HTERT RPE-1 (cell line): ENCODE measurements around the gene CCL19.

Experiments
- in situ Hi-C: fragments of 300-500 bp; cut with MboI; formaldehyde crosslinking; loops from 4 replicates; pipeline ENCODE4 v1.14.3; 2020; ENCODE audit warnings: low sequenced_read_pairs

CCL19 gene

DNA sequence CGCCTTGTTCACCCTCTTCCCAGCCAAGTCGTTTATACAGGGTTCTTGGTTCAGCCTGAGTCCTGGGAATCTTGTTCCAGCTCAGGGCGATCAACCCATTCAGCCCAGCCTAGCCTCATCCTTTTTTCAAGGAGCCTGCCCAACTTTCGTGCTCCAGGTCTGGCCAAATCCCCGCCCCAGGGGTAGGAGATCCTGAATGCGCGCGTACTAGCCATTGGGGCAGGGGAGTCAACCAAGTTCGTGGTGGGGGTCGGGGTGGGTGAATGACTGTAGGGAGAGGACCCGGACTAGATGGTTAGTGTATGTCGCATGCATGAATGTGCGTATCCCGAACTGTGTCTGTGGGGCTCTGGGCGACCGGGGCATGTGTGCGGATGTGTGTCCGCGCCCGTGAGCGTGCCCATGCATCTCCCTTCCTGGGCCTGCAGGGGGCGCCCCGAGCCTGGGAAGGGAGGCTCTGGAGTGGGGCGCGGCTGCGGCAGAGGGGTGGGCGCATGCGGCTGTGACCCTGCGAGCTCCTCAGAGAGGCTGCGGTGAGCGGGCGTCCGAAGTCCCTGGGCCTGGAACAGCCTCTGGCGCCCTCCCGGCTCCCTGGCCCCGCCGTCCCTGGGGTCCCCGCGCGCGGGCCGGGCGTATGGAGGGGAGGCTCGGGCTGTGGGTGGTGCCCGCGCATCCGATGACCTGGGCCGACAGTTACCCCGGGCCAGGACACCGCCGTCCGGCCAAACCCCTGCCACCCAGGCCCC lies 10.1 kb upstream of the CCL19 start:
- in situ Hi-C loops, result no loop called here

DNA sequence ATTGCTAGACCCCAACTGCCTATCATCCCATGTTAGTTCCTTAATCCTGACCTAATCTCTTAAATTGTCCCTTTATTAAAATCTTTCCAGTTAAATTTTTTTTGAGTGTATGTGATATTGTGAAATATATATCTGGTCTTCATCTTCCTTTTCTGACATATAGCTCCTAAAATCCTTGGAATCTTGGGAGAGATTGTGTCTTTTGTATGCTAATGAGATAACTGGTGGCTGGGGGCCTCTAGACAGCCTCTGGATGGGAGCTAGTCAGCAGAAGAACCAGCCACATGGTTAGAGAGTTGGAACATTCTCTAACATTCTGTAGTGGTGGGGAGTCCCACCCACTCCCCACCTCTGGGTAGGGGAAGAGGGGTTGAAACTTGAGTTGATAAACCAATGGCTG lies 3.7 kb upstream of the CCL19 start:
- in situ Hi-C loops, result no loop called here

DNA sequence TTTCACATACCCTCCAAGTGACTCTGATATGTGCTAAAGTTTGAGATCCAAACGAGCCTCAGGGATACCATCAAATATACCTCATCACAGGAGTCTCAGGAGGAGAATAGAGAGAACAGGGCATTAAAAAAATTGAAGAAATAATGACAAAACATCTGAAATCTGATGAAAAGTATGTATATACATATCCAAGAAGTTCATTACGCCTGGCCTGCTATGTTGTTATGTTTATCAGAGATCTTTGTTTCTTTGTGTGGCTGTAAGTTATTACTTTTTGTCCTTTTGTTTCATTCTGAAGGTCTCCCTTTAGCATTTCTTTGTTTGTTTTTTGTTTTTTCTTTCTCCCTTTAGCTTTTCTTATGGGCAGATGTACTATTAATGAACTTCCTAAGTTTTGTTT lies 2.5 kb upstream of the CCL19 start:
- in situ Hi-C loops, result no loop called here

- in situ Hi-C loops, result no loop called here
Measured at GRCh38 chr9:34691936-34692315, 850 bp upstream of the CCL19 start.

- in situ Hi-C loops, result no loop called here
Measured at GRCh38 chr9:34689512-34689911, 1.6 kb downstream of the CCL19 start.

GRCh38 chr9:34689116-34689470 lies 2.0 kb downstream of the CCL19 start:
- in situ Hi-C loops, result no loop called here

GRCh38 chr9:34688329-34689115 lies 2.6 kb downstream of the CCL19 start:
- in situ Hi-C loops, result no loop called here

DNA sequence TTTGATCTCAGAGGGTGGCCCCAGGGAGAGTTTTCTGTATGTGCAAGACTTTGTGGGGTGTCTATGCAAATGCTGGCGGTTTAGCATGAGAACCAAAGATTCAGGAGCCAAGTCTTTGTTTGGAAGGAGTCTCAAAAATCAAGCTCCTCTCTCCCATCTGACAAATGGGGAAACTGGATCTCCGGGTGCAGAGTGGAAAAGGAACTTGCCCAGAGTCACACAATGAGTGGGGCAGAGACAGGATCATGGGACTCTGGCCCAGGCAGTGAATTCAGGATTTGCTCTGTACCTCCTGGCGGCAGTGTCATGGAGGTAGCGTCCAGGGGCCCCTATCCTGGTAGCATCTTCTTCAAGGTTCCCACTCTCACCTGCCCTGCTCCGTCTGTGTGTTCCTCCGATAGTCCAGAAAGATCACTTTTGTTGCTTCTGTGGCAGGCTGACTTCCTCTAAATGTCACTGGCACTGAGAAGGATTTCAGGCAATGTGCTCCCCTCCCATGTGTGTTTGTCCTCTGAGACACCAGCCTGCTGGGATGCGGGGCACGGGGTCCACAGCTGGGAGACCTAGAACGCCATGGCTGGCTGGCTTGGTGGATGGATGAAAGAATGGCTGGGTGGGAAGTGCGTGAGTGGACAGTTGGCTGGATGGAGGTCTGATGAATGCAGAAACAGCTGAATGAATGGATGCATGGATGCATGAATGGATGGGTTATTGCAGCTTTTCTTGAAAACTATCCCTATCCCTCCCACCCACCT lies 3.6 kb downstream of the CCL19 start:
- in situ Hi-C loops, result no loop called here

- in situ Hi-C loops, result no loop called here
Measured at GRCh38 chr9:34686732-34687131, 4.3 kb downstream of the CCL19 start.

DNA sequence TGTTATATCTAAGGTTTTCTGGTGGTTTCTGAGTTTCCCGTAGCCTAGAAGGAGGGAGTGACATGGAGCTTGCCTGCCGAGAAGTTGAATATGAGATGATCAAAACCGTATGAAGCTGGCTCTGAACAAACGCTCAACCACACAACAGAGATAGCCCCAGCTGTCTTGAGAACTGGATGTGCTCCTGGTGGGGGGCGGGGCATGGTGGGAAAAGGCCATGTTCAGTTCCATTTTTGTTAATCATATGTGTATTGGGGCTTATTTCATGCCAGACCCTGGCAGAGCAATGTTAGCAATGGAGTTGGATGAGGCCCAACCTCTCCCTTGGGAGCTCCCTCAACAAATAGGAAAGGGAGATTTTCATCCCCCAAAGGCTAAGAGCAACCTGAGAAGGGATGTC lies 4.8 kb downstream of the CCL19 start:
- in situ Hi-C loops, result no loop called here

DNA sequence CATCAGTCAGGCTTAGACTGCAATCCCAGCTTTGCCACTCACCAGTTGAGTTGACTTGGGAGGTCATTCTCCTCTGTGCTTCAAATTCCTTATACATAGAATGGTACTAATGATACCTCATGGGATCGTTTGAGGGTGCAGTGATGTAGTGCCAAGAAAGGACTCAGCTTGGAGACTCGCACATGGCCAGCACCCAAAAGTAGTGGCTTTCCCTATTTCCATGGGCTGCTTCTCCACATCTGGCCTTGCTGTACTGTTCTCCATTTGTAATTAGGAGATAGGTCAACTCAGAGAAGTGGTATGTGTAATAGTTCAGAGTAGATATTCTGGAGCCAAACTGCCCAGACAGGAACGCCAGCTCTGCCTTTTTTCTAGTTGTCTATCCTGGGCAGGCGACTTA lies 5.5 kb downstream of the CCL19 start:
- in situ Hi-C loops, result no loop called here

DNA sequence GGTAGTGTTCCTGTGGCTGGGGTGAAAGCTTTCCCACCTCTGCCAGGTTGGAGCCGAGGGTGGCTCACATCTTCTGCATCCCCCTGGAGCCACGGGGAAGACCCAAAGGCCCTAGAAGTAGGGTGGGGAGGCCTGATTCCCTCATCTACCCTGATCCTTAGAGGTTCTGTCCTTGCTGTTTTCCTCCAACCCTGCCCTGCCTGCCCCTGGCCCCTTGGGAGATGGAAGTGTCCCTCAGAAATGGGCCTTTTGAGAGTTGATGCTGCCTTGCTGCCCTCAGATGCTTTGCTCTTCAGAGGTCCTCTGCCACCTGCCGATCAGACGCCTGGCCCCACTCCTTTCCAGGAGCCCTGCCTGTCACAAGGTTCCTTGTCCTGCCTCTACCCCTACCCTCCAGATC lies 6.3 kb downstream of the CCL19 start:
- in situ Hi-C loops, result no loop called here

DNA sequence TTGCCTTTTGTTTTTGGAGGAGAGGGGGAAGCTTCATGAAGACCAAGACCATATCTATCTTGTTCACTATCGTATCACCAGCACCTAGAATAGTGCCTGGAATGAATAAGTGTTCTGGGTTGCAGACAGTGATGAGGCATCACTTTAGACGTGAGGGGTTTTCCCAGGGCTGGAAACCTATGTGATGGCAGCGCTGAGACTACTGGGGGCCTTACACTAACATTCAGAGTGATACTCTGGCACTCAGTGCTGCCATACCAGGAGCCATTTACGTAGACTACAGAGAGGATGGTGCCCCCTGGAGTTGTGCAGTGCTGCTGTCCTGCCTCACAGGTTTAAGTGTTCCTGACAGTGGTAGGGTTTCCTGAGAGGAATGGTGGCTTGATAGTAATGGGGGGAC lies 6.9 kb downstream of the CCL19 start:
- in situ Hi-C loops, result no loop called here

GRCh38 chr9:34675869-34676268 lies 15.2 kb downstream of the CCL19 start:
- in situ Hi-C loops, result no loop called here

DNA sequence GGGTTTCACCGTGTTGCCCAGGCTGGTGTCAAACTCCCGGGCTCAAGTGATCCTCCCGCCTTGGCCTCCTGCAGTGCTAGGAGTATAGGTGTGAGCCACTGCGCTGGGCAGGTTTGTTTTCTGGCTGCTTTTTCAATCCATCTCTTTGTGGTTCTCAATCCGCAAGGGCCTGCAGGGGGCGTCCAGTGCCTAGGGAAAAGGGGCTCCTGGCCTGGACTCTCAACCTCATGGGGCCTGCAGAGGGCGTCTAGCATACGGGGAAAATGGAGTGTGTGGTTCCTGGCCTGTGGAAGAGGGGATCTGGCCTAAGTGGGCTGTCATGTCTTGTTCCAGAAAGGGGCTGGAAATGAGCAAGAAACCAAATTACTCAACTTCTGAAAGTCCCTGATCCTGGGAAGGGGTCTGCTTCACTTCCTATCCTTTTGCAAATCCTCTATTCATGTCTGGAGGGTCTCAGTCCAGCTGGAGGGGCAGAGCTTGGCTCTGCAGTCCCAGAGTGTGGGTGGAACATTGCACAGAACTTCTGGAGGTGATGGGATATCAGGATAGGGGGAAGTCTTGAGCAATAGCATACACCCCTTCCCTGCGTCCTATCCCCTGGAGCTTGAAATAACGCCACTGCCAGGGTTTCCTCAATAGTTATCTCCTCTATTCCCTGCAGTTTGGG lies 15.9 kb downstream of the CCL19 start:
- in situ Hi-C loops, result no loop called here

GRCh38 chr9:34674440-34674839 lies 16.6 kb downstream of the CCL19 start:
- in situ Hi-C loops, result no loop called here

DNA sequence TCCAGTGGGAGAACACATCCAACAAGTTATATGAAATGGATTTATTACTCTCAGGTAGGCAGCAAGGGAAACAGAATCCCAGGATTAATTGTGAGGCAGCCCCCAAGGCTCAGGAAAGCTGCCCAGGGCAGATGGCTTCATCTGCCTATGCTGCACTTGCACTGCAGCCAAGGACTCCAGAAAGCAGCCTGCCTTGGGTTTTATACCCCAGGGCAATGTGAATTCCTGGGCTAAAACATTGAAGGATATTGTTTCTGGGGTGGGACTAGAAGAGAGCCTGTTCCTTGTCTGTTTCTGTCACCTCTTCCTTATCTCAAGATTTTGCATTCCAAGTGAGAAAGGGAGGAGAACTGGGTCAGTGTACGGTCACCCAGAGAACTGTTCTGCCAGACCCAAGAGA lies 19.8 kb downstream of the CCL19 start:
- in situ Hi-C loops, result no loop called here

DNA sequence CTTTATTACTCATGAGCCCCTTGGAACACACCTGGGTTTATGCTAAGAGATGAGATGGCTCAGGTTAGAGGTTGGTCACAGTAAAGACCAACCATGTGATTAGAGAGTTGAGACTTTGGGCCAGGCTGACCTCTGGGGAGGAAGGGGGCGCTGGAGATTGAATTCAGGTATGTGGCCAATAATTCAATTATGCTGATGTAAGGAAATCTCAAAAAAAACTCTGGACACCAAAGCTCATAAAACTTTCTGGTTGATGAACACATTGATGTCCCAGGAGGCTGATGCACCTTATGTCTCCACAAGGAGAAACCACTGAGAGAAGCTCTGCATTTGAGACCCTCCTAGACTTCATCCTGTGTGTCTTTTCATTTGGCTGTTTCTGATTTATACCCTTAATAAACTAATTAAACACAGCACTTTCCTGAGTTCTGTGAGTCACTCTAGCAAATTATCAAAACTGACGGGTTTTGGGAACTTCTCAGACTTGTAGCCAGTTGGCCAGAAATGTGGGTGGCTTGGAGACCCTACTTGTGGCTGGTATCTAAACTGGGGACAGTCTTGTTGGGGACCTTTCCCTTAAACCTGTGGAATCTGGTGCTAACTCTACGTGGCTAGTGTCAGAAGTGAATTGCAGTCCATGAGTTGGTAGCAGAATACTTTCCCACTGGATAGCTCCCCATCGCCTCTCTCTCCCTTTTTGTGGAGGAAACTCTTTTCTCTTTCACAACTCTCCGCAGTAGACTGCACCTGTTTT lies 21.1 kb downstream of the CCL19 start:
- in situ Hi-C loops, result no loop called here

DNA sequence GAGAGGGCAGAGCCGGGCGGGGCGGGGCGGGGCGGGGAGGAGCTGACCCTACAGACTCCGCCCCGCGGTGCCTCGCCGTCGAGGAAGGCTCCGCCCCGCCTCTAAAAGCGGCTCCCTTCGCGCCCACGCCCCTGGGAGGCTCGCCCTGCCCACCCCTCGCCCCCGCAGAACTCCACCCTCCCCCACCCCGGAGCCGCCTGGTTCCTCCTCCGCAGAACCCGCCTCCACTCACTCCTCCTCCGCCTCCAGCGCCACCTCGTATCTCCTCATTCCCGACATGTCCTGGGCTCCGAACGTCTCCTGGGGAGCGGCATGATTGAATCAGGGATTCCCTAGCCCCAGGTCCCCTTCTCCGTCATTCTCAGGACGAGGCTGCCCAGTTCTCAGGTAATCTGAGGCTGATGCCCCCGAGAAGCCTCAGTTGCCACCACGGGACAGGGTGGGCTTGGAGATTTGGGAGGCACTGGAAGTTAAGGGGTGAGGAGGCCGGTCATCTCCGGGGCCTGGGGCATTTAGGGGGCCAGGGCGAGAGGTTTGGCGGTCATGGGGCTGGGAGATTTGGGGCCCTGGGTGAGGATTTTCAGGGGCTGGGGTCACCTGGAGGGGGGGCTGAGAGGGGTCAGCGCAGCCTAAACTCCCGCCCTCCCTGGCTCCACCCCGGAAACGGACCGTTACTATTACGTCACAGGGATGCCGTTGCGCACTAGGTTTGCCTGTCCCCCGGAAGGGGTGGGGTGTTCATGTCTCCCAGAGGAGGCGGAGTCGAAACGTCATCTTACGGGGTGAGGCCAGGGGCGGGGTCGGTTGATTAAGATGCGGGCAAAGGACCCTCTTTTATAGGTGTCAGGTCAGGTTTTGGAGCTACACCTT lies 25.5 kb downstream of the CCL19 start:
- in situ Hi-C loops, result no loop called here

GRCh38 chr9:34665067-34665380 lies 26.1 kb downstream of the CCL19 start:
- in situ Hi-C loops, result no loop called here
